Measurements from ENCODE around the gene HGFAC.

DNA sequence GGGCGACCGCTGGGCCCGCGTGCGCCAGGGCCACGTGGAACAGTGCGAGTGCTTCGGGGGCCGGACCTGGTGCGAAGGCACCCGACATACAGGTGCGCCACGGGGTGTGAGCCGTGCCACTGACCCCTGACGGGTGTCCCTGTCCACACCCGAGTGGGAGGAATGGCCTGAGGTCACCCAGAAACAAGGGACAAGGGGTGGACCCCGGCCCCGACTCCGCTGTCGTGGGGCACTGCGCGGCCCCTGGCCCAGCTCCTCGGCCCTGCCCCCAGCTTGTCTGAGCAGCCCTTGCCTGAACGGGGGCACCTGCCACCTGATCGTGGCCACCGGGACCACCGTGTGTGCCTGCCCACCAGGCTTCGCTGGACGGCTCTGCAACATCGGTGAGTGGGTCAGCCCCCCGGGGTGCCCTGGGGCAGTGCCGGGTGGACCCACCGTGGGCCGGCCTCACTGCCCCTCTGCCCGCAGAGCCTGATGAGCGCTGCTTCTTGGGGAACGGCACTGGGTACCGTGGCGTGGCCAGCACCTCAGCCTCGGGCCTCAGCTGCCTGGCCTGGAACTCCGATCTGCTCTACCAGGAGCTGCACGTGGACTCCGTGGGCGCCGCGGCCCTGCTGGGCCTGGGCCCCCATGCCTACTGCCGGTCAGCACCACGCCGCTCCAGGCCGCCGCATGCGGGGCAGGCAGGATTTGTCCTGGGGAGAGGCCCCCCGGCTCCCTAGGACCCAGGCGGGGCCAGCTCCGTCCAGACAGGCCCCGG lies 2.8 kb downstream of the HGFAC start:
- TF ChIP-seq POLR2A (IDR thresholded peaks at IDR 0.05): no peak
- TF ChIP-seq, protein P1, sequence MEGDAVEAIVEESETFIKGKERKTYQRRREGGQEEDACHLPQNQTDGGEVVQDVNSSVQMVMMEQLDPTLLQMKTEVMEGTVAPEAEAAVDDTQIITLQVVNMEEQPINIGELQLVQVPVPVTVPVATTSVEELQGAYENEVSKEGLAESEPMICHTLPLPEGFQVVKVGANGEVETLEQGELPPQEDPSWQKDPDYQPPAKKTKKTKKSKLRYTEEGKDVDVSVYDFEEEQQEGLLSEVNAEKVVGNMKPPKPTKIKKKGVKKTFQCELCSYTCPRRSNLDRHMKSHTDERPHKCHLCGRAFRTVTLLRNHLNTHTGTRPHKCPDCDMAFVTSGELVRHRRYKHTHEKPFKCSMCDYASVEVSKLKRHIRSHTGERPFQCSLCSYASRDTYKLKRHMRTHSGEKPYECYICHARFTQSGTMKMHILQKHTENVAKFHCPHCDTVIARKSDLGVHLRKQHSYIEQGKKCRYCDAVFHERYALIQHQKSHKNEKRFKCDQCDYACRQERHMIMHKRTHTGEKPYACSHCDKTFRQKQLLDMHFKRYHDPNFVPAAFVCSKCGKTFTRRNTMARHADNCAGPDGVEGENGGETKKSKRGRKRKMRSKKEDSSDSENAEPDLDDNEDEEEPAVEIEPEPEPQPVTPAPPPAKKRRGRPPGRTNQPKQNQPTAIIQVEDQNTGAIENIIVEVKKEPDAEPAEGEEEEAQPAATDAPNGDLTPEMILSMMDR (IDR thresholded peaks at IDR 0.05): no peak

Data from thyroid gland (tissue), 4 donors.